IMR-90 (cell line): Measurements from ENCODE around the gene TST. TPM values are rescaled to one million over a fixed set of nuclear protein-coding genes. Genes with fewer than 3 reads are reported as not detected.

ENCODE experiments used
- ATAC-seq: fragments of 200-7000 bp; cut with Tn5 transposase; 2 replicates; pipeline ENCODE4 v1.9.1; 2020; ENCODE audit warnings: low read depth, mild to moderate bottlenecking, moderate library complexity
- BruUV-seq: library from RNA; stranded (reverse); fragments of 400-500 nt; replicated peaks from 2 replicates; lab custom pipeline; 2021; lab: Mats Ljungman, UMichigan
- CTCF ChIA-PET: fragments of 300-600 bp; formaldehyde crosslinking; extraction: SDS; loops from one replicate; lab custom pipeline; 2021; ENCODE audit warnings: antibody characterized with exemption; lab: Yijun Ruan, JAX
- POLR2A ChIA-PET: fragments of 300-600 bp; sonication (Branson Sonifier 250); formaldehyde crosslinking; loops from one replicate; lab custom pipeline; 2022; ENCODE audit warnings: antibody characterized with exemption; ENCODE audit not compliant: unreplicated experiment; lab: Charles Lee
- DNase-seq: peaks from one replicate; pipeline ENCODE4 v3.0.0; 2013
- H2AFZ ChIP-seq: replicated peaks from 2 replicates; pipeline ENCODE3; 2013; ENCODE audit warnings: low read length, mild to moderate bottlenecking; ENCODE audit not compliant: poor library complexity
- H2AK5ac ChIP-seq: 2 replicates; pipeline ENCODE4 v1.6.1; 2013; ENCODE audit warnings: low read depth, low read length, inconsistent platforms
- H2AK9ac ChIP-seq: replicated peaks from 2 replicates; pipeline ENCODE3; 2013; ENCODE audit warnings: mild to moderate bottlenecking, low read depth, low read length, moderate library complexity; ENCODE audit not compliant: poor library complexity
- H2BK120ac ChIP-seq: 2 replicates; pipeline ENCODE4 v1.6.1; 2013; ENCODE audit warnings: low read depth, low read length, inconsistent platforms
- H2BK15ac ChIP-seq: 3 replicates; pipeline ENCODE4 v1.6.1; 2013; ENCODE audit warnings: low read depth, low read length, inconsistent platforms
- H2BK20ac ChIP-seq: 2 replicates; pipeline ENCODE4 v1.6.1; 2013; ENCODE audit warnings: low read depth, mild to moderate bottlenecking, inconsistent platforms, low read length, moderate library complexity
- H2BK5ac ChIP-seq: 2 replicates; pipeline ENCODE4 v1.6.1; 2013; ENCODE audit warnings: mild to moderate bottlenecking, low read depth, low read length, inconsistent platforms; ENCODE audit not compliant: poor library complexity, severe bottlenecking
- H3K14ac ChIP-seq: replicated peaks from 2 replicates; pipeline ENCODE4 v1.6.1; 2013; ENCODE audit warnings: low read depth, low read length, inconsistent platforms
- H3K18ac ChIP-seq: 2 replicates; pipeline ENCODE4 v1.6.1; 2013; ENCODE audit warnings: low read depth, low read length, control low read depth
- H3K23ac ChIP-seq: 2 replicates; pipeline ENCODE4 v1.6.1; 2013; ENCODE audit warnings: low read depth, low read length, inconsistent platforms
- H3K27ac ChIP-seq: 2 replicates; pipeline ENCODE4 v1.5.1; 2013; ENCODE audit warnings: mild to moderate bottlenecking, control low read depth, low read length; ENCODE audit not compliant: insufficient read depth
- H3K27me3 ChIP-seq: 2 replicates; pipeline ENCODE4 v1.6.1; 2013; ENCODE audit warnings: low read length; ENCODE audit not compliant: control insufficient read depth, insufficient read depth
- H3K36me3 ChIP-seq: 2 replicates; pipeline ENCODE4 v1.6.1; 2013; ENCODE audit warnings: low read length, mixed read lengths; ENCODE audit not compliant: control insufficient read depth, insufficient read depth
- H3K4ac ChIP-seq: 2 replicates; pipeline ENCODE4 v1.6.1; 2013; ENCODE audit warnings: low read depth, low read length, inconsistent platforms
- H3K4me1 ChIP-seq: 2 replicates; pipeline ENCODE4 v1.6.1; 2013; ENCODE audit warnings: low read length, mixed read lengths; ENCODE audit not compliant: control insufficient read depth, insufficient read depth
- H3K4me2 ChIP-seq: 2 replicates; pipeline ENCODE4 v1.6.1; 2013; ENCODE audit warnings: low read depth, mild to moderate bottlenecking, control low read depth, low read length, moderate library complexity
- H3K4me3 ChIP-seq: 2 replicates; pipeline ENCODE4 v1.5.1; 2013; ENCODE audit warnings: low read depth, mild to moderate bottlenecking, control low read depth, low read length, moderate library complexity; ENCODE audit not compliant: insufficient read depth
- H3K56ac ChIP-seq: 2 replicates; pipeline ENCODE4 v1.6.1; 2013; ENCODE audit warnings: low read length, inconsistent platforms; ENCODE audit not compliant: insufficient read depth; ENCODE audit errors: extremely low read depth
- H3K79me1 ChIP-seq, 2 experiments: 2 replicates each; pipeline ENCODE4 v1.6.1; 2013; ENCODE audit warnings: low read length in 2 of 2, inconsistent platforms in 1 of 2, low read depth in 1 of 2
- H3K9ac ChIP-seq: 2 replicates; pipeline ENCODE4 v1.6.1; 2013; ENCODE audit warnings: low read depth, low read length, control low read depth
- H3K9me1 ChIP-seq: 2 replicates; pipeline ENCODE4 v1.6.1; 2013; ENCODE audit warnings: low read length, inconsistent platforms; ENCODE audit not compliant: insufficient read depth
- H3K9me3 ChIP-seq: 2 replicates; pipeline ENCODE4 v1.6.1; 2013; ENCODE audit warnings: low read length; ENCODE audit not compliant: control insufficient read depth, insufficient read depth
- H4K20me1 ChIP-seq: 2 replicates; pipeline ENCODE4 v1.6.1; 2013; ENCODE audit warnings: low read length, inconsistent platforms; ENCODE audit not compliant: insufficient read depth
- H4K5ac ChIP-seq: 2 replicates; pipeline ENCODE4 v1.6.1; 2013; ENCODE audit warnings: mild to moderate bottlenecking, low read depth, low read length, control low read depth
- H4K8ac ChIP-seq, 2 experiments: 2 replicates each; pipeline ENCODE4 v1.6.1; 2013; ENCODE audit warnings: low read depth in 2 of 2, low read length in 2 of 2, control low read depth in 1 of 2, inconsistent platforms in 1 of 2
- H4K91ac ChIP-seq: 2 replicates; pipeline ENCODE4 v1.6.1; 2013; ENCODE audit warnings: low read depth, low read length, inconsistent platforms; ENCODE audit not compliant: insufficient read depth
- BHLHE40 ChIP-seq: fragments of 150-350 bp; IDR thresholded peaks from 2 replicates; pipeline ENCODE4 v1.6.1; 2016; ENCODE audit warnings: mild to moderate bottlenecking, low read depth, low read length
- CEBPB ChIP-seq: IDR thresholded peaks from 2 replicates; pipeline ENCODE4 v1.6.1; 2012; ENCODE audit warnings: low read depth, low read length, improper control_type of control experiment
- CHD1 ChIP-seq: IDR thresholded peaks from 2 replicates; pipeline ENCODE4 v1.6.1; 2012; ENCODE audit warnings: low read depth, low read length, improper control_type of control experiment
- CTCF ChIP-seq: conservative IDR thresholded peaks from 2 replicates; pipeline ENCODE4 v1.5.1; 2012; ENCODE audit warnings: mild to moderate bottlenecking, low read depth, low read length, improper control_type of control experiment
- ELK1 ChIP-seq: fragments of 150-350 bp; IDR thresholded peaks from 2 replicates; pipeline ENCODE4 v1.6.1; 2016; ENCODE audit warnings: low read depth, mild to moderate bottlenecking, low read length, moderate library complexity, borderline replicate concordance
- NFE2L2 ChIP-seq: fragments of 150-350 bp; IDR thresholded peaks from 2 replicates; pipeline ENCODE4 v1.6.1; 2016; ENCODE audit warnings: low read depth, mild to moderate bottlenecking, low read length
- POLR2A ChIP-seq: IDR thresholded peaks from 2 replicates; pipeline ENCODE4 v1.6.1; 2012; ENCODE audit warnings: mild to moderate bottlenecking, low read depth, low read length
- WGBS, 2 experiments: methylation state at CpG; one replicate each; pipeline versions ENCODE4 v1.1.5 to v1.1.7; 2013; ENCODE audit warnings: missing lambda C conversion rate in 2 of 2; ENCODE audit not compliant: insufficient read length in 1 of 2; ENCODE audit errors: extremely low coverage in 2 of 2; 5-methylcytosine and 5-hydroxymethylcytosine counted together
- dilution Hi-C: fragments of 300-500 bp; cut with HindIII; formaldehyde crosslinking; loops from one replicate; pipeline ENCODE4 v1.14.3; 2018; ENCODE audit warnings: low sequenced_read_pairs; ENCODE audit not compliant: unreplicated experiment
- in situ Hi-C: fragments of 300-500 bp; cut with MboI; formaldehyde crosslinking; loops from 3 replicates; pipeline ENCODE4 v1.14.3; 2019; ENCODE audit warnings: low sequenced_read_pairs, inconsistent platforms, mixed read lengths
- intact Hi-C: fragments of 100-400 bp; cut with micrococcal nuclease; formaldehyde crosslinking; loops from 2 replicates; pipeline ENCODE4 v1.10.0; 2022
- polyA plus RNA-seq, 3 experiments: library from polyadenylated mRNA; depleted of rRNA; stranded (reverse); fragments of >200 nt; gene quantifications; 2 replicates each; pipeline ENCODE4 v1.2.3, GENCODE V29; 2012; ENCODE audit warnings: low replicate concordance in 1 of 3
- total RNA-seq: library from RNA; depleted of rRNA; stranded (reverse); fragments of >200 nt; gene quantifications from 2 replicates; pipeline ENCODE4 v1.2.3, GENCODE V29; 2012

TST gene
- total and polyA plus RNA-seq, 2 of the 4 experiments (the other 2 are of a cell fraction), result 31.7 to 37.7 TPM

- H3K18ac ChIP-seq, result no peak overlapping the region
- no peak overlapping the region for H2AK9ac ChIP-seq
- no peak overlapping the region for H3K27ac ChIP-seq
- dilution Hi-C loops (no loop called here), intact Hi-C loops (no loop called here), in situ Hi-C loops (no loop called here)
- no peaks in the 10 kb centered on the region for H3K79me1 ChIP-seq
- no peaks in the 10 kb centered on the region for H4K20me1 ChIP-seq
- no peaks in the 10 kb centered on the region for H3K4me1 ChIP-seq
- no peak overlapping the region for H3K14ac ChIP-seq
- BruUV-seq, result no TSS peak
- CTCF ChIA-PET, result no interaction called here
- no peak overlapping the region for H3K4me3 ChIP-seq
- H2BK120ac ChIP-seq, result no peak overlapping the region
- H2AK5ac ChIP-seq, result no peak overlapping the region
- H4K5ac ChIP-seq, result no peak overlapping the region
- H3K23ac ChIP-seq, result no peak overlapping the region
- no peak overlapping the region for H2AFZ ChIP-seq
- H2BK15ac ChIP-seq, result no peak overlapping the region
- no CpG with 5 or more reads among the region's 5 CpGs for WGBS, 2 experiments
- H3K9me3 ChIP-seq, result peaks cover 9% of the 10 kb centered on the region
- H3K27me3 ChIP-seq, result peaks cover 15% of the 10 kb centered on the region
- no peak overlapping the region for H3K9ac ChIP-seq
- H4K8ac ChIP-seq, result no peak overlapping the region
- no peak for DNase-seq
- no peak overlapping the region for H3K4ac ChIP-seq
- no peak overlapping the region for H2BK20ac ChIP-seq
- no peak overlapping the region for H4K91ac ChIP-seq
- no peak overlapping the region for H2BK5ac ChIP-seq
- no peaks in the 10 kb centered on the region for H3K36me3 ChIP-seq
- ATAC-seq, result no peak
- no peaks in the 10 kb centered on the region for H3K9me1 ChIP-seq
- POLR2A ChIA-PET, result no interaction called here
- TF ChIP-seq CHD1, result no peak
- no peak for TF ChIP-seq CTCF
- no peak for TF ChIP-seq NFE2L2
- no peak for TF ChIP-seq BHLHE40
- TF ChIP-seq POLR2A, result no peak
- TF ChIP-seq CEBPB, result no peak
- no peak for TF ChIP-seq ELK1
- H3K56ac ChIP-seq, result no peak overlapping the region
- H3K4me2 ChIP-seq, result no peak overlapping the region
Observed at GRCh38 chr22:36982136-36982535, 37.1 kb downstream of the TST start.
